ENCODE measurements around the gene NEURL1.
A peak's percentile ranks its signal among the peaks of the same experiment; 100 is the strongest.

NEURL1 gene

GRCh38 chr10:103541616-103542015 lies 48.1 kb downstream of the NEURL1 start:
- H3K27me3 ChIP-seq (replicated peaks), result peaks cover 73% of the 10 kb centered on the region
- no peaks in the 10 kb centered on the region for H3K36me3 ChIP-seq (replicated peaks)
- DNase-seq, result no peak
- in situ Hi-C loops (cut with HindIII; ENCODE audit: low pct_ligation_motif_present, low sequenced_read_pairs), result no loop called here
- no peak overlapping the region for H3K4me3 ChIP-seq (ENCODE audit: low read depth, low read length)
- no peak overlapping the region for H3K27ac ChIP-seq
- TF ChIP-seq CTCF (IDR thresholded peaks at IDR 0.05; ENCODE audit: low read depth, low read length, missing control alignments), result no peak

GRCh38 chr10:103542764-103543616 lies 49.5 kb downstream of the NEURL1 start:
- no peak overlapping the region for H3K4me3 ChIP-seq (ENCODE audit: low read depth, low read length)
- DNase-seq, result peak; percentile 12
- in situ Hi-C loops (cut with HindIII; ENCODE audit: low pct_ligation_motif_present, low sequenced_read_pairs), result no loop called here
- TF ChIP-seq CTCF (IDR thresholded peaks at IDR 0.05; ENCODE audit: low read depth, low read length, missing control alignments), result peak; percentile 78
- peaks cover 66% of the 10 kb centered on the region for H3K27me3 ChIP-seq (replicated peaks)
- no peaks in the 10 kb centered on the region for H3K36me3 ChIP-seq (replicated peaks)
- no peak overlapping the region for H3K27ac ChIP-seq

DNA sequence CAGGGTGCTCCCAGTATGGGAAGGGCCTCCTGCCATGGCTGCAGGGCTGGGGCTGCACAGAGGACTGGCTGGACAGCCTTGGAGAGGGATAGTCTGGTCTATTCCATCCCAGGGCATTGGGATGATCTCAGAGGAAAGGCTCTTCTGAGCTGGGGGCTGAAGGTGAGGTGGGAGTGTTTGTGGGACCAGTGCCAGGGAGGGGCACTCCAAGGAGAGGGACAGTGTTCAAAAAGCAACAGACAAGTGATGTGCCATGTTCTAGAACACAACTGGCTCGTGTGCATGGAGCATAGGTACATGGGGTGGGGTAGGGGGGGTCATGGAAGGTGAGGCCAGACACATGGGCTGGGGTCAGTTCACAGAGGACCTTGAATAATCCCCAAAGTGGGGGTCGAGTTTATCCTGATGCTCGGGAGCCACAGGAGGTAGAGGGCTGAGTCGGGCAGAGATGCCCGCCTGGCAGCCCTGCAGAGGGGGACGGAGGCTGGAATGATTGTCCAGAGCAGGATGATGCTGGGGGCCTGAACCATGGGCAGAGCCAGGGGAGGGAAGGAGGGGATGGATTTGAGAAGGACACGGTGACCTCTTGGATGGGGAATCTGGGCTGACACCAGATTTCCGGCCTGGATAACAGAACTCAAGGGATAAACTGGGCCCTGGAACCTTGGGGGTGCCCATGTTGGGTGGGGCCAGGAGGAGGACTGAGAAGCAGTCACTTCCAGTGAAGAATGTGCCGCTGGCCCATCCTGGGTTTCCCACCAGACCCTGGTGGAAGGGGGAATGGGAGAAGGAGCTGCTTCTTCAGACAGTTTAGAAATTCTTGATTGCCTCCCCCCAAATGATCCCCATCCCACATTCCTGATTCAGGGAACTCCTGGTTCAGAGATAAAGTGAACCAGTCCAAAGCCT lies 50.4 kb downstream of the NEURL1 start:
- in situ Hi-C loops (cut with HindIII; ENCODE audit: low pct_ligation_motif_present, low sequenced_read_pairs), result no loop called here
- no peak for DNase-seq
- Histone ChIP-seq H3K27ac (no peak overlapping the region), H3K4me3 (ENCODE audit: low read depth, low read length) (no peak overlapping the region), H3K27me3 (replicated peaks) (peaks cover 69% of the 10 kb centered on the region), H3K36me3 (replicated peaks) (no peaks in the 10 kb centered on the region)
- TF ChIP-seq CTCF (IDR thresholded peaks at IDR 0.05; ENCODE audit: low read depth, low read length, missing control alignments), result no peak

DNA sequence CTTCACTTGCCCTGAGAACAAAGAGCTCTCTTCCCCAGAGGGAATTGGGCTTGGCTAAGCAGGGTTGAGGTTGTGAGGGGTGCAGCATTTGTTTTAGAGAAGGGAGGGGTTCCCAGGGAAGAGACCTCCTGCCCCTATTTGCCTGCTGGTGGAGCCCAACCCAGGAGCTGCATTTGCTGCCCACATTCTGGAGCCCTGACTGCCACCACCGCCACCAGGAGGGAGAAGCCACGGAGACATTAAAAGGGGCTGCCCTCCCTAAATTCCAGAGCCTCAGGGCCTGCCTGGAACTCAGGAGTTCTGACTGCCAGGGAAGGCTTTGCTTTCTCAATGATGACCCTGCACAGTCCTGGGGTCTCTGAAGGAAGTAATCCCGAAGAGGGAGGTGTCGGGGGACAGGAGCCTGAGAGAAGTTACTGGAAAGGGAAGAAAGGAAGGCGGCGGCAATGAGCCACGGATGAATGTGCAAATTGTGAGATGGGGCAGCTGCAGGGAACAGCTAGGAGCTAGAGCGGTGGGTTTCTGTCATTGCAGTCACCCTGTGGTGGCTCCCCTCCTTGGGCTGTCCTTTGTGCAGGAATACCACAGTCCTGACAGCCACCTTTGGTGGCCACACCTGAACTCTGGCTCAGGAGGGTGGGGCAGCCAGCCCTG lies 51.3 kb downstream of the NEURL1 start:
- H3K36me3 ChIP-seq (replicated peaks), result no peaks in the 10 kb centered on the region
- no peak for TF ChIP-seq CTCF (IDR thresholded peaks at IDR 0.05; ENCODE audit: low read depth, low read length, missing control alignments)
- in situ Hi-C loops (cut with HindIII; ENCODE audit: low pct_ligation_motif_present, low sequenced_read_pairs), result no loop called here
- no peak overlapping the region for H3K4me3 ChIP-seq (ENCODE audit: low read depth, low read length)
- DNase-seq, result no peak
- H3K27me3 ChIP-seq (replicated peaks), result peaks cover 65% of the 10 kb centered on the region
- H3K27ac ChIP-seq, result no peak overlapping the region

- H3K27me3 ChIP-seq (replicated peaks), result peaks cover 60% of the 10 kb centered on the region
- no peak overlapping the region for H3K4me3 ChIP-seq (ENCODE audit: low read depth, low read length)
- in situ Hi-C loops (cut with HindIII; ENCODE audit: low pct_ligation_motif_present, low sequenced_read_pairs), result no loop called here
- no peak for DNase-seq
- H3K36me3 ChIP-seq (replicated peaks), result no peaks in the 10 kb centered on the region
- no peak for TF ChIP-seq CTCF (IDR thresholded peaks at IDR 0.05; ENCODE audit: low read depth, low read length, missing control alignments)
- no peak overlapping the region for H3K27ac ChIP-seq
Measured at GRCh38 chr10:103545366-103545765, 51.9 kb downstream of the NEURL1 start.
